Activated T-cell treated with anti-CD3 and anti-CD28 coated beads for 24 hours (primary cell): ENCODE data around the gene KRT75.
"Not testable (repeated sequence)": the region's sequence is repeated elsewhere in the genome, so short reads cannot be mapped to it uniquely, and the experiment has no call there.

Experiments
- DNase-seq: peaks from one replicate; pipeline ENCODE4 v3.0.0-alpha.2; 2020; ENCODE audit warnings: low read depth

Gene KRT75

GRCh38 chr12:52434081-52434733, at the start of gene KRT75:
Gene KRT75, minus strand, starts transcription at chr12:52434371. Its CDS starts 67 bp downstream, at chr12:52434304.
- DNase-seq = no peak

GRCh38 chr12:52480073-52480472, 45.9 kb upstream of the KRT75 start:
- DNase-seq = no peak

- DNase-seq = no peak
Observed at GRCh38 chr12:52477651-52478050, 43.5 kb upstream of the KRT75 start.

GRCh38 chr12:52474212-52474611, 40.0 kb upstream of the KRT75 start:
- DNase-seq = no peak

GRCh38 chr12:52473768-52474167, 39.6 kb upstream of the KRT75 start, which contains the start of gene KRT6C:
Gene KRT6C, minus strand, starts transcription at chr12:52473805. Its CDS starts 68 bp downstream, at chr12:52473737.
- DNase-seq = no peak

GRCh38 chr12:52469853-52470252, 35.7 kb upstream of the KRT75 start:
- no peak for DNase-seq

GRCh38 chr12:52464897-52465296, 30.7 kb upstream of the KRT75 start:
- DNase-seq = no peak

GRCh38 chr12:52461693-52462092, 27.5 kb upstream of the KRT75 start:
- DNase-seq = no peak

GRCh38 chr12:52458861-52459260, 24.7 kb upstream of the KRT75 start:
- no peak for DNase-seq

- no peak for DNase-seq
Observed at GRCh38 chr12:52455821-52456220, 21.6 kb upstream of the KRT75 start.

- no peak for DNase-seq
Observed at GRCh38 chr12:52454411-52455201, 20.4 kb upstream of the KRT75 start.

- DNase-seq = no peak
Observed at GRCh38 chr12:52452101-52452500, 17.9 kb upstream of the KRT75 start, which contains the start of gene KRT6B. Gene KRT6B, minus strand, starts transcription at chr12:52452146. Its CDS starts 68 bp downstream, at chr12:52452078.

GRCh38 chr12:52448228-52448627, 14.1 kb upstream of the KRT75 start:
- no peak for DNase-seq

GRCh38 chr12:52447196-52447595, 13.0 kb upstream of the KRT75 start:
- not testable (repeated sequence) for DNase-seq

- no peak for DNase-seq
Observed at GRCh38 chr12:52446367-52447045, 12.3 kb upstream of the KRT75 start.

GRCh38 chr12:52445876-52446275, 11.7 kb upstream of the KRT75 start:
- no peak for DNase-seq

GRCh38 chr12:52444647-52445595, 10.8 kb upstream of the KRT75 start:
- no peak for DNase-seq

GRCh38 chr12:52443966-52444365, 9.8 kb upstream of the KRT75 start:
- DNase-seq = no peak

- DNase-seq = no peak
Observed at GRCh38 chr12:52442600-52443061, 8.5 kb upstream of the KRT75 start.

GRCh38 chr12:52441320-52441911, 7.2 kb upstream of the KRT75 start:
- DNase-seq = no peak

GRCh38 chr12:52440821-52441319, 6.7 kb upstream of the KRT75 start:
- no peak for DNase-seq
